Transverse colon (tissue), 4 donors: ENCODE data around the gene FAM149A. TPM values are rescaled to one million over a fixed set of nuclear protein-coding genes. Genes with fewer than 3 reads are reported as not detected.

ENCODE experiments used
- DNase-seq: peaks from one replicate; pipeline ENCODE4 v3.0.0-alpha.2; 2019
- H3K27ac ChIP-seq, 4 donors: fragments of 200-600 bp; sonication (generic); 2 replicates each; pipeline ENCODE4 v1.5.1; 2016 to 2018; ENCODE audit warnings: inconsistent platforms in 4 of 4
- H3K27me3 ChIP-seq: fragments of 200-600 bp; sonication (generic); 2 replicates; pipeline ENCODE4 v1.5.1; 2017; ENCODE audit warnings: inconsistent platforms
- H3K36me3 ChIP-seq, 4 donors: fragments of 200-600 bp; sonication (generic); 2 replicates each; pipeline ENCODE4 v1.5.1; 2017 to 2019; ENCODE audit warnings: inconsistent platforms in 4 of 4
- H3K4me1 ChIP-seq, 4 donors: fragments of 200-600 bp; sonication (generic); 2 replicates each; pipeline ENCODE4 v1.5.1; 2017 to 2020; ENCODE audit warnings: inconsistent platforms in 4 of 4
- H3K4me3 ChIP-seq, 4 donors: fragments of 200-600 bp; sonication (generic); 1 replicate in 1 of 4; 2 replicates in 3 of 4; pipeline versions ENCODE4 v1.5.1 to v1.6.1; 2017 to 2019; ENCODE audit warnings: inconsistent platforms in 4 of 4
- H3K9me3 ChIP-seq, 2 donors: fragments of 200-600 bp; sonication (generic); 2 replicates each; pipeline ENCODE4 v1.5.1; 2017 to 2019; ENCODE audit warnings: inconsistent platforms in 2 of 2
- EP300 ChIP-seq: sonication (generic); formaldehyde crosslinking; IDR thresholded peaks from one replicate; pipeline ENCODE4 v1.6.1; 2017; ENCODE audit warnings: antibody characterized with exemption, low read depth
- POLR2A ChIP-seq: fragments of 450-650 bp; IDR thresholded peaks from one replicate; pipeline ENCODE4 v1.6.1; 2016; ENCODE audit warnings: antibody characterized with exemption, mild to moderate bottlenecking, moderate library complexity
- POLR2AphosphoS5 ChIP-seq, 3 donors: sonication (generic); formaldehyde crosslinking; IDR thresholded peaks; one replicate each; pipeline ENCODE4 v1.6.1; 2016; ENCODE audit warnings: antibody characterized with exemption in 3 of 3
- WGBS, 2 donors: methylation state at CpG; one replicate each; pipeline ENCODE4 v1.1.5; 2018; ENCODE audit warnings: low coverage in 1 of 2; 5-methylcytosine and 5-hydroxymethylcytosine counted together
- in situ Hi-C, 4 donors: fragments of 200-750 bp; cut with MboI; loops; one replicate each; pipeline versions ENCODE4 v1.15.0 to v1.15.1; 2017; ENCODE audit warnings: low sequenced_read_pairs in 3 of 4, low pct_ligation_motif_present in 1 of 4, low pct_unique_long_range_greater_than_20kb in 1 of 4
- intact Hi-C: fragments of 100-400 bp; cut with DNase I; formaldehyde crosslinking; loops from one replicate; pipeline ENCODE4 v1.15.1; 2023; ENCODE audit warnings: low total_unique reads
- small RNA-seq, 4 donors: library from RNA; depleted of rRNA; stranded (forward); fragments of <200 nt; gene quantifications; one replicate each; pipeline ENCODE3, GENCODE V24; 2016
- total RNA-seq, 4 donors: library from RNA; depleted of rRNA; stranded (reverse); fragments of >200 nt; gene quantifications; one replicate each; pipeline ENCODE4 v1.1.0, GENCODE V29; 2016
- TF ChIP-seq, protein P1 (sequence below), 5 experiments: fragments of 200-600 bp in 3 of 5; fragments of 450-650 bp in 2 of 5; sonication (generic) in 3 of 5; IDR thresholded peaks; 1 replicate in 2 of 5; 2 replicates in 3 of 5; pipeline ENCODE4 v1.5.1; 2016 to 2017; ENCODE audit warnings: antibody characterized with exemption in 5 of 5, inconsistent platforms in 3 of 5, mild to moderate bottlenecking in 2 of 5, moderate library complexity in 1 of 5

Gene FAM149A
- total RNA-seq, 4 donors from 2014 or later, result 10.8 to 20.1 (median 16.2) TPM

DNA sequence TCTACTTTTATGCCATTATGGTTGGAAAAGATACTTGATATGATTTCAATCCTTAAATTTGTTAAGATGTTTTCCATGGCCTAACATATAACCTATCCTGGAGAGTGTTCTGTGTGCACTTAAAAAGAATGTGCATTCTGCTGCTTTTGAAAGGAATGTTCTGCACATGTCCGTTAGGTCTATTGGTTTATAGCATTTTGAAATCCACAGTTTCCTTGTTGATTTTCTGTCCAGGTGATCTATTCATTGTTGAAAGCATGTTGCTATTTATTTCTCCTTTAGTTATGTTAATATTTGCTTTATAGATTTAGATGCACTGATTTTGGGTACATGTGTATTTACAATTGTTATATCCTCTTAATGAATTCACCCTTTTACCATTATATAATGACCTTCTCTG, 117.1 kb downstream of the FAM149A start:
- H3K27ac ChIP-seq, result no peak overlapping the region
- peaks cover 3 to 5% of the 10 kb centered on the region in 2 donors for H3K9me3 ChIP-seq
- TF ChIP-seq POLR2A (no peak), POLR2AphosphoS5 (IDR thresholded peaks at IDR 0.05) (no peak), EP300 (no peak)
- TF ChIP-seq, protein P1, sequence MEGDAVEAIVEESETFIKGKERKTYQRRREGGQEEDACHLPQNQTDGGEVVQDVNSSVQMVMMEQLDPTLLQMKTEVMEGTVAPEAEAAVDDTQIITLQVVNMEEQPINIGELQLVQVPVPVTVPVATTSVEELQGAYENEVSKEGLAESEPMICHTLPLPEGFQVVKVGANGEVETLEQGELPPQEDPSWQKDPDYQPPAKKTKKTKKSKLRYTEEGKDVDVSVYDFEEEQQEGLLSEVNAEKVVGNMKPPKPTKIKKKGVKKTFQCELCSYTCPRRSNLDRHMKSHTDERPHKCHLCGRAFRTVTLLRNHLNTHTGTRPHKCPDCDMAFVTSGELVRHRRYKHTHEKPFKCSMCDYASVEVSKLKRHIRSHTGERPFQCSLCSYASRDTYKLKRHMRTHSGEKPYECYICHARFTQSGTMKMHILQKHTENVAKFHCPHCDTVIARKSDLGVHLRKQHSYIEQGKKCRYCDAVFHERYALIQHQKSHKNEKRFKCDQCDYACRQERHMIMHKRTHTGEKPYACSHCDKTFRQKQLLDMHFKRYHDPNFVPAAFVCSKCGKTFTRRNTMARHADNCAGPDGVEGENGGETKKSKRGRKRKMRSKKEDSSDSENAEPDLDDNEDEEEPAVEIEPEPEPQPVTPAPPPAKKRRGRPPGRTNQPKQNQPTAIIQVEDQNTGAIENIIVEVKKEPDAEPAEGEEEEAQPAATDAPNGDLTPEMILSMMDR (IDR thresholded peaks at IDR 0.05), result no peak
- no peaks in the 10 kb centered on the region for H3K27me3 ChIP-seq
- in situ Hi-C loops (no loop called here), intact Hi-C loops (loop anchor here (5.0 kb wide), 1 partner anchor 1726 kb away; no protein-coding TSS in a partner anchor)
- H3K4me3 ChIP-seq, result no peak overlapping the region
- no peak for DNase-seq
- H3K4me1 ChIP-seq, result no peaks in the 10 kb centered on the region
- WGBS, 2 donors, result 80 to 83% methylated on average over 1 of the region's 1 CpG
- H3K36me3 ChIP-seq, result no peaks in the 10 kb centered on the region

Small RNA genes within 50 kb of the gene (small RNA-seq; reads per million reads assigned to genes)
- 0 reads per million in 4 donors for gene RF00322

Other genes with a start within 250 kb of the FAM149A start
- gene TLR3, start 35.5 kb upstream of the FAM149A start, total RNA-seq, result 10 to 100 TPM in 2 of 4 donors, 1 to 10 TPM in 1, under 1 TPM in 1; 0.20 to 20.1 (median 9.8) TPM
- 10 to 100 TPM; 44.0 to 83.8 (median 61.3) TPM for gene CYP4V2, start 86.9 kb downstream of the FAM149A start, total RNA-seq
- 1 to 10 TPM in 3 of 4 donors, not detected in 1; 1.7 to 2.0 (median 1.9) TPM for gene KLKB1, start 122.8 kb downstream of the FAM149A start, total RNA-seq
- gene F11, start 161.5 kb downstream of the FAM149A start, total RNA-seq, result not detected